HepG2 (cell line): Measurements from ENCODE around the gene TFAP2A. TPM values are rescaled to one million over a fixed set of nuclear protein-coding genes. Genes with fewer than 3 reads are reported as not detected.

Experiments
- CHCHD3 ChIP-seq: sonication (generic); formaldehyde crosslinking; IDR thresholded peaks from 2 replicates; pipeline ENCODE4 v1.8.0; 2022; ENCODE audit warnings: mild to moderate bottlenecking, missing genetic modification reagents, moderate library complexity
- CHD4 ChIP-seq: fragments of 200-600 bp; sonication (generic); IDR thresholded peaks from 2 replicates; pipeline ENCODE4 v1.7.0; 2017; ENCODE audit warnings: mild to moderate bottlenecking, low read length, borderline replicate concordance
- HOMEZ ChIP-seq: IDR thresholded peaks from 2 replicates; pipeline ENCODE4 v1.6.1; 2016; ENCODE audit warnings: low read depth
- KDM2A ChIP-seq: sonication (generic); formaldehyde crosslinking; IDR thresholded peaks from 2 replicates; pipeline ENCODE4 v1.4.0; 2020; ENCODE audit warnings: low read depth, missing genetic modification reagents, borderline replicate concordance
- MBD4 ChIP-seq: IDR thresholded peaks from 2 replicates; pipeline ENCODE4 v1.6.1; 2012; ENCODE audit warnings: low read length, inconsistent platforms, borderline replicate concordance
- MTA1 ChIP-seq: sonication (generic); formaldehyde crosslinking; IDR thresholded peaks from 2 replicates; pipeline ENCODE4 v1.4.0; 2020; ENCODE audit warnings: missing genetic modification reagents, mild to moderate bottlenecking, borderline replicate concordance
- MXD4 ChIP-seq: IDR thresholded peaks from 2 replicates; pipeline ENCODE4 v1.6.1; 2016; ENCODE audit warnings: mild to moderate bottlenecking, missing biosample characterization, missing genetic modification reagents
- MYC ChIP-seq: sonication (generic); formaldehyde crosslinking; IDR thresholded peaks from 2 replicates; pipeline ENCODE4 v1.9.0; 2021; ENCODE audit warnings: missing genetic modification reagents, borderline replicate concordance
- PAF1 ChIP-seq: IDR thresholded peaks from 2 replicates; pipeline ENCODE4 v1.6.1; 2016; ENCODE audit warnings: missing genetic modification reagents, missing compliant biosample characterization
- PATZ1 ChIP-seq: sonication (generic); formaldehyde crosslinking; IDR thresholded peaks from 2 replicates; pipeline ENCODE4 v1.4.0; 2020; ENCODE audit warnings: missing genetic modification reagents
- ZBTB7B ChIP-seq: sonication (generic); formaldehyde crosslinking; IDR thresholded peaks from 2 replicates; pipeline ENCODE4 v1.4.0; 2020; ENCODE audit warnings: missing genetic modification reagents
- ZNF225 ChIP-seq: sonication (generic); formaldehyde crosslinking; IDR thresholded peaks from 2 replicates; pipeline ENCODE4 v1.4.0; 2020; ENCODE audit warnings: mild to moderate bottlenecking, missing genetic modification reagents
- ZNF34 ChIP-seq: sonication (generic); formaldehyde crosslinking; IDR thresholded peaks from 2 replicates; pipeline ENCODE4 v1.4.0; 2020; ENCODE audit warnings: mild to moderate bottlenecking, missing genetic modification reagents, borderline replicate concordance
- ZNF468 ChIP-seq: sonication (generic); formaldehyde crosslinking; IDR thresholded peaks from 2 replicates; pipeline ENCODE4 v1.8.0; 2022; ENCODE audit warnings: mild to moderate bottlenecking, moderate library complexity, missing genetic modification reagents
- ZNF563 ChIP-seq: sonication (generic); formaldehyde crosslinking; IDR thresholded peaks from 2 replicates; pipeline ENCODE4 v1.8.0; 2022; ENCODE audit warnings: mild to moderate bottlenecking, moderate library complexity, missing genetic modification reagents
- ZNF605 ChIP-seq: sonication (generic); formaldehyde crosslinking; IDR thresholded peaks from 2 replicates; pipeline ENCODE4 v1.8.0; 2022; ENCODE audit warnings: mild to moderate bottlenecking, missing genetic modification reagents
- ZNF839 ChIP-seq: sonication (generic); formaldehyde crosslinking; IDR thresholded peaks from 2 replicates; pipeline ENCODE4 v1.4.0; 2020; ENCODE audit warnings: missing genetic modification reagents, mild to moderate bottlenecking, borderline replicate concordance
- polyA plus RNA-seq, 8 experiments: library from polyadenylated mRNA; depleted of rRNA in 3 of 8; stranded (reverse) in 7 of 8; unstranded in 1 of 8; fragments of >200 nt; fragmentation: Illumina TruSeq in 4 of 8; extraction: Trizol in 4 of 8; gene quantifications; 2 replicates each; pipeline versions ENCODE4 v1.2.1 to v1.2.3, GENCODE V29; 2011 to 2016; ENCODE audit warnings: low read depth in 4 of 8, missing spikeins in 1 of 8, mixed read lengths in 1 of 8; ENCODE audit not compliant: insufficient read depth in 1 of 8
- total RNA-seq, 5 experiments: library from RNA; depleted of rRNA; stranded (reverse); fragments of >200 nt; fragmentation: Illumina TruSeq; extraction: Trizol; gene quantifications; 2 replicates each; pipeline ENCODE4 v1.2.3, GENCODE V29; 2016; ENCODE audit warnings: low read depth in 1 of 5
- TF ChIP-seq, protein P1 (sequence below): sonication (generic); formaldehyde crosslinking; IDR thresholded peaks from 2 replicates; pipeline ENCODE4 v1.8.0; 2022; ENCODE audit warnings: missing genetic modification reagents, mild to moderate bottlenecking, borderline replicate concordance
- TF ChIP-seq, protein P2 (sequence below): sonication (generic); formaldehyde crosslinking; IDR thresholded peaks from 2 replicates; pipeline ENCODE4 v1.4.0; 2020; ENCODE audit warnings: missing genetic modification reagents

Gene TFAP2A
- total and polyA plus RNA-seq, 2 of the 13 experiments (the other 11 are each of a cell fraction or from before 2014, with no cell fraction given), result not detected

DNA sequence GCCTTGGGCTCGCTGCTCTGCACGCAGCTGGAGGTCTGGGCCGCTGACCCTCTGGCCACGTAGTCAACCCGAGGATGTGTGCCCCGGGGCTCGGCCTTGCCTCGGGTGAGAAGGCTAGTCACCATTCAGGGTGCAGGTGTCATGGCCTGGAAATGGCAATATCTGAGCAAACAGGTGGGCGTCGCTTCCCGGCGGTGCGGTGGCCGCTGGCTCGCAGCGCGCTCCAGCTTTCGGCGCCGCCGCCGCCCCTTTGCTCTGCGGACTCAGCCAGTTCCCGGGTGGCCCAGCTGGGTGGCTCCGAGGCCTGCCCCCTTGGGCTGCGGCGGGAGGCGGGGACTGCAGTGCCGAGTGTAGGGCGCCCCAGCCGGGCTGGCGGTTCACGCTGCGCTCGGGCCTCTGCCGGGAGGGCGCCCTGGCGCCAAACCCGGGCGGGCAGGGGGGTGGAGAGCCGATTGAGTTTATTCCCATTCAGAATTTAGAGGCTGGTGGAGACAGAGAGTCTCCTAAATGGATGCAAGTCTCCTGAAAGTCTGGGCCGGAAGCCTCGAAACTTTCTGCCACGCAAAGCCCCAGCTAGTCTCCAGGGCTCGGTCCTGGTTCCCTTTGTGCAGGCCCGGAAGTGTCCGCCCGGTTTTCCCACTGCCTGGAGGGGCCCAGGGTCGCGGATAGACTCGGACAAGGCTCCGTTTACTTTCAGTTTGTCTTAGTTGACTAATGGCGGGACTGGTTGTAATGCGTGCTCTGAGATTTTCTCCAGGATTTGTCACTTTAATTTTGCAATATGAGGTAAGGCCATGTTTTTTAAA, 11.3 kb upstream of the TFAP2A start (continued):
- TF ChIP-seq ZNF563 (CRISPR knock-in tag) (peak; percentile 70), ZNF839 (CRISPR knock-in tag) (0 out of 2 replicates have a peak, but pooled peaks have one; percentile 50), PAF1 (CRISPR knock-in tag) (no peak), ZNF468 (CRISPR knock-in tag) (no peak), MTA1 (CRISPR knock-in tag) (peak; percentile 58; the same call in 1 of the 2 replicates), CHD4 (no peak), MXD4 (CRISPR knock-in tag) (no peak), KDM2A (CRISPR knock-in tag) (no peak), ZBTB7B (CRISPR knock-in tag) (0 out of 2 replicates have a peak, but pooled peaks have one; percentile 25), ZNF225 (CRISPR knock-in tag) (0 out of 2 replicates have a peak, but pooled peaks have one; percentile 69), ZNF605 (CRISPR knock-in tag) (peak; percentile 72; the same call in 1 of the 2 replicates), CHCHD3 (CRISPR knock-in tag) (peak; percentile 48; the same call in 1 of the 2 replicates), HOMEZ (CRISPR knock-in tag) (no peak), MYC (CRISPR knock-in tag) (peak; percentile 57; the same call in 1 of the 2 replicates), MBD4 (no peak), PATZ1 (CRISPR knock-in tag) (peak; percentile 58), ZNF34 (0 out of 2 replicates have a peak, but pooled peaks have one; percentile 36)
- TF ChIP-seq, protein P1, sequence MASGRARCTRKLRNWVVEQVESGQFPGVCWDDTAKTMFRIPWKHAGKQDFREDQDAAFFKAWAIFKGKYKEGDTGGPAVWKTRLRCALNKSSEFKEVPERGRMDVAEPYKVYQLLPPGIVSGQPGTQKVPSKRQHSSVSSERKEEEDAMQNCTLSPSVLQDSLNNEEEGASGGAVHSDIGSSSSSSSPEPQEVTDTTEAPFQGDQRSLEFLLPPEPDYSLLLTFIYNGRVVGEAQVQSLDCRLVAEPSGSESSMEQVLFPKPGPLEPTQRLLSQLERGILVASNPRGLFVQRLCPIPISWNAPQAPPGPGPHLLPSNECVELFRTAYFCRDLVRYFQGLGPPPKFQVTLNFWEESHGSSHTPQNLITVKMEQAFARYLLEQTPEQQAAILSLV (CRISPR knock-in tag), result peak; percentile 44; the same call in 1 of the 2 replicates
- TF ChIP-seq, protein P2, sequence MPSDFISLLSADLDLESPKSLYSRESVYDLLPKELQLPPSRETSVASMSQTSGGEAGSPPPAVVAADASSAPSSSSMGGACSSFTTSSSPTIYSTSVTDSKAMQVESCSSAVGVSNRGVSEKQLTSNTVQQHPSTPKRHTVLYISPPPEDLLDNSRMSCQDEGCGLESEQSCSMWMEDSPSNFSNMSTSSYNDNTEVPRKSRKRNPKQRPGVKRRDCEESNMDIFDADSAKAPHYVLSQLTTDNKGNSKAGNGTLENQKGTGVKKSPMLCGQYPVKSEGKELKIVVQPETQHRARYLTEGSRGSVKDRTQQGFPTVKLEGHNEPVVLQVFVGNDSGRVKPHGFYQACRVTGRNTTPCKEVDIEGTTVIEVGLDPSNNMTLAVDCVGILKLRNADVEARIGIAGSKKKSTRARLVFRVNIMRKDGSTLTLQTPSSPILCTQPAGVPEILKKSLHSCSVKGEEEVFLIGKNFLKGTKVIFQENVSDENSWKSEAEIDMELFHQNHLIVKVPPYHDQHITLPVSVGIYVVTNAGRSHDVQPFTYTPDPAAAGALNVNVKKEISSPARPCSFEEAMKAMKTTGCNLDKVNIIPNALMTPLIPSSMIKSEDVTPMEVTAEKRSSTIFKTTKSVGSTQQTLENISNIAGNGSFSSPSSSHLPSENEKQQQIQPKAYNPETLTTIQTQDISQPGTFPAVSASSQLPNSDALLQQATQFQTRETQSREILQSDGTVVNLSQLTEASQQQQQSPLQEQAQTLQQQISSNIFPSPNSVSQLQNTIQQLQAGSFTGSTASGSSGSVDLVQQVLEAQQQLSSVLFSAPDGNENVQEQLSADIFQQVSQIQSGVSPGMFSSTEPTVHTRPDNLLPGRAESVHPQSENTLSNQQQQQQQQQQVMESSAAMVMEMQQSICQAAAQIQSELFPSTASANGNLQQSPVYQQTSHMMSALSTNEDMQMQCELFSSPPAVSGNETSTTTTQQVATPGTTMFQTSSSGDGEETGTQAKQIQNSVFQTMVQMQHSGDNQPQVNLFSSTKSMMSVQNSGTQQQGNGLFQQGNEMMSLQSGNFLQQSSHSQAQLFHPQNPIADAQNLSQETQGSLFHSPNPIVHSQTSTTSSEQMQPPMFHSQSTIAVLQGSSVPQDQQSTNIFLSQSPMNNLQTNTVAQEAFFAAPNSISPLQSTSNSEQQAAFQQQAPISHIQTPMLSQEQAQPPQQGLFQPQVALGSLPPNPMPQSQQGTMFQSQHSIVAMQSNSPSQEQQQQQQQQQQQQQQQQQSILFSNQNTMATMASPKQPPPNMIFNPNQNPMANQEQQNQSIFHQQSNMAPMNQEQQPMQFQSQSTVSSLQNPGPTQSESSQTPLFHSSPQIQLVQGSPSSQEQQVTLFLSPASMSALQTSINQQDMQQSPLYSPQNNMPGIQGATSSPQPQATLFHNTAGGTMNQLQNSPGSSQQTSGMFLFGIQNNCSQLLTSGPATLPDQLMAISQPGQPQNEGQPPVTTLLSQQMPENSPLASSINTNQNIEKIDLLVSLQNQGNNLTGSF (CRISPR knock-in tag), result no peak
